Measurements from ENCODE around the gene SENP7.

- TF ChIP-seq EZH2 (IDR thresholded peaks at IDR 0.05; ENCODE audit: borderline replicate concordance, low read length): no peak
- TF ChIP-seq, protein P1, sequence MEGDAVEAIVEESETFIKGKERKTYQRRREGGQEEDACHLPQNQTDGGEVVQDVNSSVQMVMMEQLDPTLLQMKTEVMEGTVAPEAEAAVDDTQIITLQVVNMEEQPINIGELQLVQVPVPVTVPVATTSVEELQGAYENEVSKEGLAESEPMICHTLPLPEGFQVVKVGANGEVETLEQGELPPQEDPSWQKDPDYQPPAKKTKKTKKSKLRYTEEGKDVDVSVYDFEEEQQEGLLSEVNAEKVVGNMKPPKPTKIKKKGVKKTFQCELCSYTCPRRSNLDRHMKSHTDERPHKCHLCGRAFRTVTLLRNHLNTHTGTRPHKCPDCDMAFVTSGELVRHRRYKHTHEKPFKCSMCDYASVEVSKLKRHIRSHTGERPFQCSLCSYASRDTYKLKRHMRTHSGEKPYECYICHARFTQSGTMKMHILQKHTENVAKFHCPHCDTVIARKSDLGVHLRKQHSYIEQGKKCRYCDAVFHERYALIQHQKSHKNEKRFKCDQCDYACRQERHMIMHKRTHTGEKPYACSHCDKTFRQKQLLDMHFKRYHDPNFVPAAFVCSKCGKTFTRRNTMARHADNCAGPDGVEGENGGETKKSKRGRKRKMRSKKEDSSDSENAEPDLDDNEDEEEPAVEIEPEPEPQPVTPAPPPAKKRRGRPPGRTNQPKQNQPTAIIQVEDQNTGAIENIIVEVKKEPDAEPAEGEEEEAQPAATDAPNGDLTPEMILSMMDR (IDR thresholded peaks at IDR 0.05; ENCODE audit: low read length): no peak
Observed at GRCh38 chr3:101418851-101419250, 94.2 kb downstream of the SENP7 start.
